ENCODE measurements around the gene KDM8.

The KDM8 gene

DNA sequence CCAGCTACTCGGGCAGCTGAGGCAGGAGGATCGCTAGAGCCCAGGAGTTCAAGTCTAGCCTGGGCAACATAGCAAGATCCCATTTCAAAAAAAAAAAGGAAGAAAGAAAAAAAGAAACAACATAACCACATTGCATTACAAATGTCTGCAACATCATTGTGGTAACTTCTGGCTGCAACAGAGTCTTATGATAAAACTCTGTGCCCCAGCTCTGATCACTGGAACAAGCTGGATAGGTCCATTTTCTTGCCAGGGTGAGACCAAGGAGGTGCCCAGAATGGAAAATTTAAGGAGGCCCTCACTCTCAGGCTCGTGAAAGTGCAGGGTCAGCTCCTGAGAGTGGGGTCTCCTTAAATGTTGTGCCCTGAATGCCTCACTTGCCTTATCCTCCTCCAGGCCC lies 37.8 kb upstream of the KDM8 start:
- Histone ChIP-seq H3K79me2 (ENCODE audit: control insufficient read depth, insufficient read depth, low read length) (no peaks in the 10 kb centered on the region), H3K79me1 (ENCODE audit: low read length) (no peaks in the 10 kb centered on the region), H3K4me1 (ENCODE audit: control insufficient read depth, low read depth, low read length) (no peaks in the 10 kb centered on the region), H3K23ac (ENCODE audit: low read length) (no peak overlapping the region), H2AK5ac (ENCODE audit: low read length) (no peak overlapping the region), H3K27ac (ENCODE audit: low read depth, low read length) (no peak overlapping the region), H2BK120ac (ENCODE audit: low read depth, low read length) (no peak overlapping the region), H2BK5ac (ENCODE audit: low read length) (no peak overlapping the region), H3K4me2 (ENCODE audit: low read length) (no peak overlapping the region), H4K5ac (ENCODE audit: low read length) (no peak overlapping the region), H3K4me3 (ENCODE audit: low read length) (no peak overlapping the region), H3K9ac (ENCODE audit: low read length) (no peak overlapping the region), H2BK15ac (replicated peaks; ENCODE audit: low read depth) (no peak overlapping the region), H3K18ac (ENCODE audit: low read length) (no peak overlapping the region), H4K8ac (ENCODE audit: low read depth, low read length) (no peak overlapping the region), H3K4ac (ENCODE audit: low read depth, low read length) (no peak overlapping the region), H3K27me3 (ENCODE audit: insufficient read depth, low read length, poor library complexity) (no peaks in the 10 kb centered on the region), H3K56ac (ENCODE audit: low read length) (no peak overlapping the region), H3K36me3 (ENCODE audit: control insufficient read depth, insufficient read depth, low read length) (no peaks in the 10 kb centered on the region)
- DNase-seq, result no peak
- WGBS (ENCODE audit: extremely low coverage, insufficient coverage, low lambda C conversion rate), result no CpG with 5 or more reads among the region's 3 CpGs

DNA sequence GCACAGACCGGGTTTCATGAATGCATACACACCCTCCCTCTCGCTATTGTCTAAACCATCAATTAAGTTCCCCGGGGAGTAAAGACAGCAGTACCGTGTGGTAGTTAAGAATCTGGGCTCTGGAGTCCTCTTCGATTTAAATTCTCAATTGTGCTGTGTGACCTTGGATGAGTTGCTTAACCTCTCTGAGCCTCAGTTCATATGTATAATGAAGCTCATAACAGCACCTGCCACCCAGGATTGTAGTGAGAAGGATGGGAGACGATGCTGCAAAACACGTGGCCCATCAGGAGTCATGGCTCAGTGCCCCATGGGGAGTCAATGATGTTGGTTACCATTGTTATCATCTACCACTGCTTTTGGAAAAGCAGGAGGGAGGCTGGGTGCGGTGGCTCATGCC lies 34.5 kb upstream of the KDM8 start:
- H2AK5ac ChIP-seq (ENCODE audit: low read length), result no peak overlapping the region
- no peak overlapping the region for H3K27ac ChIP-seq (ENCODE audit: low read depth, low read length)
- H3K23ac ChIP-seq (ENCODE audit: low read length), result no peak overlapping the region
- DNase-seq, result no peak
- no peak overlapping the region for H3K18ac ChIP-seq (ENCODE audit: low read length)
- no peaks in the 10 kb centered on the region for H3K36me3 ChIP-seq (ENCODE audit: control insufficient read depth, insufficient read depth, low read length)
- H3K56ac ChIP-seq (ENCODE audit: low read length), result no peak overlapping the region
- no CpG with 5 or more reads among the region's 8 CpGs for WGBS (ENCODE audit: extremely low coverage, insufficient coverage, low lambda C conversion rate)
- no peaks in the 10 kb centered on the region for H3K79me2 ChIP-seq (ENCODE audit: control insufficient read depth, insufficient read depth, low read length)
- no peaks in the 10 kb centered on the region for H3K79me1 ChIP-seq (ENCODE audit: low read length)
- no peaks in the 10 kb centered on the region for H3K27me3 ChIP-seq (ENCODE audit: insufficient read depth, low read length, poor library complexity)
- H2BK120ac ChIP-seq (ENCODE audit: low read depth, low read length), result no peak overlapping the region
- no peak overlapping the region for H2BK15ac ChIP-seq (replicated peaks; ENCODE audit: low read depth)
- H3K9ac ChIP-seq (ENCODE audit: low read length), result no peak overlapping the region
- H3K4me2 ChIP-seq (ENCODE audit: low read length), result no peak overlapping the region
- no peak overlapping the region for H3K4ac ChIP-seq (ENCODE audit: low read depth, low read length)
- no peak overlapping the region for H4K5ac ChIP-seq (ENCODE audit: low read length)
- no peak overlapping the region for H3K4me3 ChIP-seq (ENCODE audit: low read length)
- no peak overlapping the region for H2BK5ac ChIP-seq (ENCODE audit: low read length)
- H4K8ac ChIP-seq (ENCODE audit: low read depth, low read length), result no peak overlapping the region
- H3K4me1 ChIP-seq (ENCODE audit: control insufficient read depth, low read depth, low read length), result no peaks in the 10 kb centered on the region

DNA sequence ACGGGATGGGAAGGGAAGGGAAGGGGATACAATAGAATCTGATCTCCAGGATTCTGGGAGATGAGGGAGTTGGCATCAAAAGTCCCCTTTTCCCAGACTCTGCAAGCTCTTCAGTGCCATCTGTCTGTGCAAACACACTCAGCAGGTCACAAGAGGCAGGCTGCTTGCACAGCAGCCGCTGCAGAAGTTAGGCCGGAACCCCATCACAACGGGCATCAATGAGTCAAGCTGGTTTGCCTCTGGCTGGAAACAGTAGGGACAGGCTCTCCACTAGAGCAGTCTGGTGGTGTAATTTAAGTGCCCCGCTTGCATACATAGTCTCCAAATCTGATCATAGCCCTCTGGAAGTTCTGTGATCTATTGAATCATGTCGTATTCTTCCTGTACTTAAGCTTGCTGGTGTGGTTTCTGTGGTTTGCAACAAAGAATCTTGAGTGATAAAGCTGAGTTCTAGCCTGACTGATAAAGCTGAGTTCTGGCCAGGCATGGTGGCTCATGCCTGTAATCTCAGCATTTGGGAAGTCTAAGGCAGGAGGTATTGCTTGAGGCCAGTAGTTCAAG lies 33.7 kb upstream of the KDM8 start:
- no peak overlapping the region for H3K4me2 ChIP-seq (ENCODE audit: low read length)
- H2AK5ac ChIP-seq (ENCODE audit: low read length), result no peak overlapping the region
- H3K36me3 ChIP-seq (ENCODE audit: control insufficient read depth, insufficient read depth, low read length), result no peaks in the 10 kb centered on the region
- no peak overlapping the region for H2BK15ac ChIP-seq (replicated peaks; ENCODE audit: low read depth)
- no peak overlapping the region for H2BK120ac ChIP-seq (ENCODE audit: low read depth, low read length)
- H3K4me1 ChIP-seq (ENCODE audit: control insufficient read depth, low read depth, low read length), result no peaks in the 10 kb centered on the region
- no peak overlapping the region for H3K9ac ChIP-seq (ENCODE audit: low read length)
- DNase-seq, result peak; percentile 44
- H3K27ac ChIP-seq (ENCODE audit: low read depth, low read length), result no peak overlapping the region
- H3K79me1 ChIP-seq (ENCODE audit: low read length), result no peaks in the 10 kb centered on the region
- no peaks in the 10 kb centered on the region for H3K79me2 ChIP-seq (ENCODE audit: control insufficient read depth, insufficient read depth, low read length)
- H3K56ac ChIP-seq (ENCODE audit: low read length), result no peak overlapping the region
- H4K5ac ChIP-seq (ENCODE audit: low read length), result no peak overlapping the region
- H4K8ac ChIP-seq (ENCODE audit: low read depth, low read length), result no peak overlapping the region
- no peak overlapping the region for H3K23ac ChIP-seq (ENCODE audit: low read length)
- H3K27me3 ChIP-seq (ENCODE audit: insufficient read depth, low read length, poor library complexity), result no peaks in the 10 kb centered on the region
- H3K18ac ChIP-seq (ENCODE audit: low read length), result no peak overlapping the region
- WGBS (ENCODE audit: extremely low coverage, insufficient coverage, low lambda C conversion rate), result no CpG with 5 or more reads among the region's 6 CpGs
- H3K4me3 ChIP-seq (ENCODE audit: low read length), result no peak overlapping the region
- H2BK5ac ChIP-seq (ENCODE audit: low read length), result no peak overlapping the region
- no peak overlapping the region for H3K4ac ChIP-seq (ENCODE audit: low read depth, low read length)

- H2BK15ac ChIP-seq (replicated peaks; ENCODE audit: low read depth), result no peak overlapping the region
- no peak overlapping the region for H2AK5ac ChIP-seq (ENCODE audit: low read length)
- H3K4me3 ChIP-seq (ENCODE audit: low read length), result no peak overlapping the region
- no peaks in the 10 kb centered on the region for H3K27me3 ChIP-seq (ENCODE audit: insufficient read depth, low read length, poor library complexity)
- H2BK120ac ChIP-seq (ENCODE audit: low read depth, low read length), result no peak overlapping the region
- no peaks in the 10 kb centered on the region for H3K79me2 ChIP-seq (ENCODE audit: control insufficient read depth, insufficient read depth, low read length)
- no peak overlapping the region for H3K4me2 ChIP-seq (ENCODE audit: low read length)
- H3K79me1 ChIP-seq (ENCODE audit: low read length), result no peaks in the 10 kb centered on the region
- H3K9ac ChIP-seq (ENCODE audit: low read length), result no peak overlapping the region
- WGBS (ENCODE audit: extremely low coverage, insufficient coverage, low lambda C conversion rate), result no CpG with 5 or more reads among the region's 4 CpGs
- no peaks in the 10 kb centered on the region for H3K4me1 ChIP-seq (ENCODE audit: control insufficient read depth, low read depth, low read length)
- no peak overlapping the region for H2BK5ac ChIP-seq (ENCODE audit: low read length)
- no peak overlapping the region for H4K5ac ChIP-seq (ENCODE audit: low read length)
- H4K8ac ChIP-seq (ENCODE audit: low read depth, low read length), result no peak overlapping the region
- H3K27ac ChIP-seq (ENCODE audit: low read depth, low read length), result no peak overlapping the region
- H3K36me3 ChIP-seq (ENCODE audit: control insufficient read depth, insufficient read depth, low read length), result no peaks in the 10 kb centered on the region
- no peak overlapping the region for H3K4ac ChIP-seq (ENCODE audit: low read depth, low read length)
- no peak for DNase-seq
- no peak overlapping the region for H3K18ac ChIP-seq (ENCODE audit: low read length)
- H3K56ac ChIP-seq (ENCODE audit: low read length), result no peak overlapping the region
- no peak overlapping the region for H3K23ac ChIP-seq (ENCODE audit: low read length)
These were observed 31.7 kb upstream of the KDM8 start for GRCh38 chr16:27171584-27171983.

DNA sequence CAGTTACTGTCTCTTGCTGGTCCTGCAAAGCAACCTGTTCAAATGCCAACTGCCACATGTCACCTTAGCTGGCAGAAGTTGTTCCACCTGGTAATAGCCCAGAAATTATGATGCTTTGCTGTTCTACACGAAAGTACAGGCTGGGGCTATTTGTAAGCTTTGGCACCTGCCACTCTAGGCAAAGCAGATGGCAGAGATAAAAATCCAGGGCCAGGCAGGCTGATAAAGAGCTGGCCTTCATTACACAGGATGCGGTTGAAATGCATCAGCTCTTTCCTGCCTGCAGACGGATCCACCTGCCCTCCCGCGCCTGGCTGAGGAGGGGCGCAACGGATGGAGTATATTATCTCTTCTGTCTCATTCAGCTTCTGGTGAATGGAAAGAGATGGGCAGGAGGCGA lies 29.3 kb upstream of the KDM8 start:
- no peak overlapping the region for H2BK15ac ChIP-seq (replicated peaks; ENCODE audit: low read depth)

GRCh38 chr16:27174798-27175197 lies 28.5 kb upstream of the KDM8 start:
- Histone ChIP-seq H3K79me1 (ENCODE audit: low read length) (no peaks in the 10 kb centered on the region), H3K4me3 (ENCODE audit: low read length) (no peak overlapping the region), H3K23ac (ENCODE audit: low read length) (no peak overlapping the region), H2BK120ac (ENCODE audit: low read depth, low read length) (no peak overlapping the region), H2AK5ac (ENCODE audit: low read length) (no peak overlapping the region), H3K79me2 (ENCODE audit: control insufficient read depth, insufficient read depth, low read length) (no peaks in the 10 kb centered on the region), H3K9ac (ENCODE audit: low read length) (no peak overlapping the region), H3K4me1 (ENCODE audit: control insufficient read depth, low read depth, low read length) (no peaks in the 10 kb centered on the region), H3K4ac (ENCODE audit: low read depth, low read length) (no peak overlapping the region), H4K5ac (ENCODE audit: low read length) (no peak overlapping the region), H3K4me2 (ENCODE audit: low read length) (no peak overlapping the region), H2BK5ac (ENCODE audit: low read length) (no peak overlapping the region), H3K36me3 (ENCODE audit: control insufficient read depth, insufficient read depth, low read length) (no peaks in the 10 kb centered on the region), H3K56ac (ENCODE audit: low read length) (no peak overlapping the region), H2BK15ac (replicated peaks; ENCODE audit: low read depth) (no peak overlapping the region), H3K18ac (ENCODE audit: low read length) (no peak overlapping the region), H3K27ac (ENCODE audit: low read depth, low read length) (no peak overlapping the region), H4K8ac (ENCODE audit: low read depth, low read length) (no peak overlapping the region), H3K27me3 (ENCODE audit: insufficient read depth, low read length, poor library complexity) (no peaks in the 10 kb centered on the region)
- DNase-seq, result peak; percentile 19
- no CpG with 5 or more reads among the region's 6 CpGs for WGBS (ENCODE audit: extremely low coverage, insufficient coverage, low lambda C conversion rate)

More for the DNA sequence above, 29.3 kb upstream of the KDM8 start:
- no peak overlapping the region for H3K4me3 ChIP-seq (ENCODE audit: low read length)
- H3K27me3 ChIP-seq (ENCODE audit: insufficient read depth, low read length, poor library complexity), result no peaks in the 10 kb centered on the region
- no peaks in the 10 kb centered on the region for H3K79me1 ChIP-seq (ENCODE audit: low read length)
- no peaks in the 10 kb centered on the region for H3K79me2 ChIP-seq (ENCODE audit: control insufficient read depth, insufficient read depth, low read length)
- no peak overlapping the region for H3K27ac ChIP-seq (ENCODE audit: low read depth, low read length)
- no peak overlapping the region for H2AK5ac ChIP-seq (ENCODE audit: low read length)
- no peak overlapping the region for H2BK5ac ChIP-seq (ENCODE audit: low read length)
- no peak overlapping the region for H4K5ac ChIP-seq (ENCODE audit: low read length)
- H3K18ac ChIP-seq (ENCODE audit: low read length), result no peak overlapping the region
- H3K56ac ChIP-seq (ENCODE audit: low read length), result no peak overlapping the region
- WGBS (ENCODE audit: extremely low coverage, insufficient coverage, low lambda C conversion rate), result no CpG with 5 or more reads among the region's 8 CpGs
- no peaks in the 10 kb centered on the region for H3K4me1 ChIP-seq (ENCODE audit: control insufficient read depth, low read depth, low read length)
- no peak for DNase-seq
- no peak overlapping the region for H3K4me2 ChIP-seq (ENCODE audit: low read length)
- H2BK120ac ChIP-seq (ENCODE audit: low read depth, low read length), result no peak overlapping the region
- H3K36me3 ChIP-seq (ENCODE audit: control insufficient read depth, insufficient read depth, low read length), result no peaks in the 10 kb centered on the region
- no peak overlapping the region for H3K4ac ChIP-seq (ENCODE audit: low read depth, low read length)
- H3K9ac ChIP-seq (ENCODE audit: low read length), result no peak overlapping the region
- H4K8ac ChIP-seq (ENCODE audit: low read depth, low read length), result no peak overlapping the region
- H3K23ac ChIP-seq (ENCODE audit: low read length), result no peak overlapping the region
